Bronchial epithelial cell (primary cell): ENCODE measurements around the gene MSN. TPM values are rescaled to one million over a fixed set of nuclear protein-coding genes. Genes with fewer than 3 reads are reported as not detected.
A peak's percentile ranks its signal among the peaks of the same experiment; 100 is the strongest.
"Not testable (repeated sequence)": the region's sequence is repeated elsewhere in the genome, so short reads cannot be mapped to it uniquely, and the experiment has no call there.

Source experiments
- DNase-seq: peaks from one replicate; pipeline ENCODE4 v3.0.0-alpha.2; 2010; ENCODE audit warnings: low read depth
- FAIRE-seq: peaks from 2 replicates; lab custom pipeline; 2011; peaks lifted over from hg19 to GRCh38; lab: Jason Lieb, UNC
- H3K27me3 ChIP-seq: 2 replicates; pipeline ENCODE4 v1.5.1; 2011; ENCODE audit warnings: low read length; ENCODE audit not compliant: control insufficient read depth, insufficient read depth
- H3K36me3 ChIP-seq: 2 replicates; pipeline ENCODE4 v1.5.1; 2011; ENCODE audit warnings: low read length; ENCODE audit not compliant: control insufficient read depth, insufficient read depth
- H3K4me3 ChIP-seq: 2 replicates; pipeline ENCODE4 v1.5.1; 2011; ENCODE audit warnings: mild to moderate bottlenecking, low read depth, low read length, control low read depth
- total RNA-seq: library from RNA; depleted of rRNA; stranded (reverse); fragments of >200 nt; gene quantifications from 2 replicates; pipeline ENCODE4 v1.2.1, GENCODE V29; 2014
- TF ChIP-seq, protein P1 (sequence below): IDR thresholded peaks from 2 replicates; pipeline ENCODE4 v1.5.1; 2011; ENCODE audit warnings: mild to moderate bottlenecking, moderate library complexity, low read length, control low read depth, inconsistent platforms; ENCODE audit not compliant: insufficient read depth, severe bottlenecking

Gene MSN
- total RNA-seq, 1 donor from 2014 or later, result 86.1 TPM

DNA sequence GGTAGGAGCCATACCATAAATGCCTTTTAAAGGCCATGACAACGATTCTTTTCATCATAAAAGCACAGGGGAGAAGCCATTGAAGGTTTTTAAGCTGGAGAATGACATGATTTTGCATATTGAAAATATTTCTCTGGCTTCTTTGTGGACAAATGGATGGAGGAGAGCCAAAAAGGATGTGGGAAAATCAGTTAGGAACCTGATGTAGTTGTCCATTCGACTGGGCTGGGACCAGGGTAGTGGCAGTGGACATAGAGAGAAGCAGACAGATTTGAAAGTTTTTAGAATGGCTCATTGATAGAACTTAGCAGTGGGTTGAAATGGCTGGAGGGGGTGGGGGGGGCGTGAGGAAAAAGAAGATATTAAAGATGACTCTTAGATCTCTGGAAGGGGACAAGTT is 19.7 kb upstream of the MSN start:
- FAIRE-seq (no peak), DNase-seq (no peak)
- no peaks in the 10 kb centered on the region for H3K27me3 ChIP-seq
- TF ChIP-seq, protein P1, sequence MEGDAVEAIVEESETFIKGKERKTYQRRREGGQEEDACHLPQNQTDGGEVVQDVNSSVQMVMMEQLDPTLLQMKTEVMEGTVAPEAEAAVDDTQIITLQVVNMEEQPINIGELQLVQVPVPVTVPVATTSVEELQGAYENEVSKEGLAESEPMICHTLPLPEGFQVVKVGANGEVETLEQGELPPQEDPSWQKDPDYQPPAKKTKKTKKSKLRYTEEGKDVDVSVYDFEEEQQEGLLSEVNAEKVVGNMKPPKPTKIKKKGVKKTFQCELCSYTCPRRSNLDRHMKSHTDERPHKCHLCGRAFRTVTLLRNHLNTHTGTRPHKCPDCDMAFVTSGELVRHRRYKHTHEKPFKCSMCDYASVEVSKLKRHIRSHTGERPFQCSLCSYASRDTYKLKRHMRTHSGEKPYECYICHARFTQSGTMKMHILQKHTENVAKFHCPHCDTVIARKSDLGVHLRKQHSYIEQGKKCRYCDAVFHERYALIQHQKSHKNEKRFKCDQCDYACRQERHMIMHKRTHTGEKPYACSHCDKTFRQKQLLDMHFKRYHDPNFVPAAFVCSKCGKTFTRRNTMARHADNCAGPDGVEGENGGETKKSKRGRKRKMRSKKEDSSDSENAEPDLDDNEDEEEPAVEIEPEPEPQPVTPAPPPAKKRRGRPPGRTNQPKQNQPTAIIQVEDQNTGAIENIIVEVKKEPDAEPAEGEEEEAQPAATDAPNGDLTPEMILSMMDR, result no peak
- H3K36me3 ChIP-seq, result no peaks in the 10 kb centered on the region
- H3K4me3 ChIP-seq, result no peak overlapping the region

DNA sequence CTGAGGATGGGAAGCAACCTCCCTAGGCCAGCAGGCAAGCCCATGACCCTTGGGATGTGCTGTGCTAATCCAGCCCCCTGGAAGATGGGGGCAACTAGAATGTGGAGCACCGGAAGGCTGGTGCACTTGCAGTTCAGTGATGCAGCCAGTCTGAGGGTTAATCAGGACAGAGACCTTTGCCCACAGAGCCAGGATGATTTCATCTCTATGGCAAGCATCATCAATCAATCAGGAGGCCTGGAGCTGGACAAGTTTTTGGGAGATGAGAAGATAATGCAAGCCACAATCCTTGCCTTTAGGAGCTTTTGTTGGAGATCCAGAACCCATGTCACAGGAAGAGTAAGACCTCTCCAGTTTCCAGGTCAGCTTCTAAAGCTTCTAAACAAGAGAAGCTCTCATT is 15.4 kb upstream of the MSN start:
- TF ChIP-seq, protein P1, result no peak
- H3K27me3 ChIP-seq, result no peaks in the 10 kb centered on the region
- H3K36me3 ChIP-seq, result no peaks in the 10 kb centered on the region
- no peak overlapping the region for H3K4me3 ChIP-seq
- FAIRE-seq (peak; percentile 76), DNase-seq (no peak)

DNA sequence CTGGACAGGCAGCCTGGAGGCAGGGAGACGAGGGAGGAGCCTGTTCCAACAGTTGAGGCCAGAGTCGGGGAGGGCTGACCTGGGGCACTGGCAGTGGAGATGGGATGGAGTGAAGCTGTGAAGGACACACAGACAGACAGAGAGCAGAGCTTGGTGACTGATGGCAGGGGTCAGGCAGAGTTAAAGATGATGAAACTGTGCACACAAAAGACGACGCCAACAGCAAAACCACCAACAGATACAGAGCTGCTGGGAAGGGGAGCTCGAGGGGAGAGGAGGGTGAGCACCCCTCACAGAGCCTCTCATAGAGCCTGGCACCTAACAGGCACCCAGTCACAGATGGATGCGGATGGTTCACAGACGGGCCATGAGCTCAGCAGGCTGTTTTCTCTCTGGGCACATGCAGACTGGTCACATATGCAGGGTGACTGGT is 10.4 kb upstream of the MSN start:
- peak; percentile 23 for FAIRE-seq
- not testable (repeated sequence) for H3K4me3 ChIP-seq, DNase-seq, H3K27me3 ChIP-seq, H3K36me3 ChIP-seq

DNA sequence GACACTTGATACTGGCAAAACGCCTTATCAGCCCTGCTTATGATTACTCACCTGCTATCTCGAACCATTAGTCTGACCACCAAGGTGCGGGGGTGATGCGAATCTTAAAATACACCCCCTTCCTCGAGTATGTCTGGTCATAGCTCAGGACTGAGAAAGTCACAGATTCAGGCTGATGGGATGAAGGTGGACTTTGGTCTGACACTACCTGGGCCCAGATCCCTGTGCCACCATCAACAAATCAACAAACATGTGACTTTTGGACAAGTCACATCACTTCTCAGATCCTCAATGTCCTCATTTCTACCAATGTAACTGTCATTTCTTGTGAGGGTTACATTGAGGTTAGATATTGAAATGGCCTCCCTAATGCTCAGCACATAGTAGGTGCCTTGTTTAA is 9.8 kb upstream of the MSN start:
- no peak overlapping the region for H3K4me3 ChIP-seq
- H3K27me3 ChIP-seq, result no peaks in the 10 kb centered on the region
- TF ChIP-seq, protein P1, result no peak
- DNase-seq (no peak), FAIRE-seq (no peak)
- no peaks in the 10 kb centered on the region for H3K36me3 ChIP-seq

DNA sequence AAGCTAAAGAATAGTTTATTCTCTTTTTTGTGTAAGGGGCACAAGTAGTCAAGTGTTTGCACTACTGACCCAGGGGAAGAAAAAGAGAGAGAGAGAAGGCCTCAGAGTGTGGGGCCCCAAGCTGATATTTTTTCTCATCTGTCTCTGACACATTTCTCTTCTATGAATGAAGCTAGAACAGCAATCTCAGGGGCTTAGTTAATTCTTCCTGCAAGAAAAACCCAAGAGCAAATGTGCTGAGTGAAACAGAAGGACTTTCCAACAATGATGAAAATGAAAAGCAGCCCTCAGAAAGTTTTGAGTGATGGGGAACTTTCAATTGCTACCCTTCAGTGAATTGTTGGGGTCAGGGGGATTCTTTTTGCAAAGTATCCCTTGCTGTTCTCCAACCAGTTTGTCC is 9.2 kb upstream of the MSN start:
- FAIRE-seq (no peak), DNase-seq (no peak)
- TF ChIP-seq, protein P1, result no peak
- H3K4me3 ChIP-seq, result no peak overlapping the region
- no peaks in the 10 kb centered on the region for H3K36me3 ChIP-seq
- H3K27me3 ChIP-seq, result no peaks in the 10 kb centered on the region

DNA sequence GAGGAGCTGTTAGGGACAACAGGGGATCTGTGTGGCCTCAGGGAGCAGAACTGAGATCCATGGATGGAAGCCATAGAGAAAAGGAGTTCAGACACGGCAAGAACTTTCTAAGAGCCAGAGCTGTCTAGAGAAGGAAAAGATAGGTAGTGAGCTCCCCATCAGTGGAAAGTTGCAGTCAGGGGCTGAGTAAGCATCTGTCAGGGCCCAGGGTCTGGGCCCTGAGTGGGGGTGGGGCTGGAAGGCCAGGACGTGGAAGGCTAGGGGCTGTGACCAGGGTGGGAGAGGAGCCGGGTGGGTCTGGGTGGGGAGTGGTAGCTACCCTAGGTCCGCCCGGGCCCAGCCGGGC is 324 bp upstream of the MSN start:
- TF ChIP-seq, protein P1, result no peak
- DNase-seq (no peak), FAIRE-seq (no peak)
- H3K36me3 ChIP-seq, result no peaks in the 10 kb centered on the region
- no peaks in the 10 kb centered on the region for H3K27me3 ChIP-seq
- H3K4me3 ChIP-seq, result no peak overlapping the region
